GM19328 (cell line): ENCODE data around the gene GREB1L.

Experiments
- ATAC-seq: cut with Tn5 transposase; IDR thresholded peaks from one replicate; pipeline ENCODE4 v1.9.1; 2021; ENCODE audit warnings: mild to moderate bottlenecking, moderate library complexity; ENCODE audit not compliant: unreplicated experiment

GREB1L gene

GRCh38 chr18:21548647-21549046 is 306.6 kb downstream of the GREB1L start:
- ATAC-seq = no peak

GRCh38 chr18:21550510-21550970 is 308.5 kb downstream of the GREB1L start:
- no peak for ATAC-seq

- ATAC-seq = no peak
Observed at GRCh38 chr18:21557607-21558253, 315.7 kb downstream of the GREB1L start.

- ATAC-seq = no peak
Observed at GRCh38 chr18:21559195-21559594, 317.2 kb downstream of the GREB1L start.

- ATAC-seq = no peak
Observed at GRCh38 chr18:21571772-21572171, 329.7 kb downstream of the GREB1L start.
